ENCODE measurements around the gene ETFA. TPM values are rescaled to one million over a fixed set of nuclear protein-coding genes. Genes with fewer than 3 reads are reported as not detected.

The ETFA gene
- total RNA-seq, 4 donors from 2014 or later: 65.8 to 195 (median 159) TPM

DNA sequence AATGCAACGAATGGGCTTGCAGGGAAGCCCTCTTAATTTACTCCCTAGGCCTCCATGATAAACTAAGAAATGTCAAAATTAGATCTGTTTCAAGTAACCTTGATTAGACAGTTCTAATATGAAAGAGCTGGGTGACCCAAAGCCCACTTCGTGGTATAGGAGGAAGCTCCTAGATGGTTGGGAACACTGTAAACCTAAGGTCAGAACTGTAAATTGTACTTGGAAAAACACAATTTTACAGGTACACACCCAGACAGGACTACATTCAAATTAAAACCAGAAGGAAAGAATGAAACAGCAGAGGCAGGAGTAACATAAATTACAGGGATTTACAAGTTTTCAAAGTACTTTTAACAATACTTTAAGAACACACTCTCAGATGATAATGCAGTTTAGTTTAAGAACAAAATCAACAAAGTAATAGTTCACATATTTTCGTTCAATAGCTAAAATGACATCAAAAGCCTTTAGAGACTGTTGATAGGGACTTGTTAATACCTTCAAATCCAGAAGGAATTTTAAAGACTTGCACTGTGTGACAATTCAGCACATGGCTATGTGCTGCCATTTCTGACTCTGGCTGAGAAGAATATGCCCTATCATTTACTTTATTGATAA, 43.7 kb upstream of the ETFA start:
- H3K9me3 ChIP-seq: no peaks in the 10 kb centered on the region
- in situ Hi-C loops (cut with MboI; ENCODE audit: low pct_ligation_motif_present in 1 of 4, low pct_unique_long_range_greater_than_20kb in 1 of 4, low sequenced_read_pairs in 3 of 4) (no loop called here), intact Hi-C loops (cut with DNase I; ENCODE audit: low total_unique reads) (no loop called here)
- H3K27me3 ChIP-seq: no peaks in the 10 kb centered on the region
- 25 to 49% methylated on average over 3 of the region's 3 CpGs for WGBS, 2 donors (ENCODE audit: low coverage in 1 of 2)
- TF ChIP-seq EP300 (IDR thresholded peaks at IDR 0.05; ENCODE audit: low read depth) (no peak), POLR2AphosphoS5 (IDR thresholded peaks at IDR 0.05) (no peak), POLR2A (IDR thresholded peaks at IDR 0.05) (no peak), CTCF (IDR thresholded peaks at IDR 0.05) (no peak)
- H3K27ac ChIP-seq: peak overlapping the region in 3 of 4 donors; percentile 17 to 32 (median 21)
- H3K4me1 ChIP-seq: peaks cover 0 to 25% (median 0%) of the 10 kb centered on the region in 4 donors
- H3K36me3 ChIP-seq: no peaks in the 10 kb centered on the region
- no peak overlapping the region for H3K4me3 ChIP-seq
- no peak for DNase-seq

GRCh38 chr15:76353903-76354302, 42.6 kb upstream of the ETFA start:
- Histone ChIP-seq H3K27me3 (peaks cover 4% of the 10 kb centered on the region), H3K27ac (peak overlapping the region in 1 of 4 donors; percentile 32), H3K4me3 (no peak overlapping the region), H3K9me3 (no peaks in the 10 kb centered on the region), H3K36me3 (no peaks in the 10 kb centered on the region), H3K4me1 (peaks cover 0 to 26% (median 0%) of the 10 kb centered on the region in 4 donors)
- no peak for DNase-seq
- intact Hi-C loops (cut with DNase I; ENCODE audit: low total_unique reads) (no loop called here), in situ Hi-C loops (cut with MboI; ENCODE audit: low pct_ligation_motif_present in 1 of 4, low pct_unique_long_range_greater_than_20kb in 1 of 4, low sequenced_read_pairs in 3 of 4) (no loop called here)
- no peak for TF ChIP-seq CTCF (IDR thresholded peaks at IDR 0.05)
- TF ChIP-seq POLR2AphosphoS5 (IDR thresholded peaks at IDR 0.05): no peak
- TF ChIP-seq POLR2A (IDR thresholded peaks at IDR 0.05): no peak
- no peak for TF ChIP-seq EP300 (IDR thresholded peaks at IDR 0.05; ENCODE audit: low read depth)
- WGBS, 2 donors (ENCODE audit: low coverage in 1 of 2): 67 to 91% methylated on average over 6 to 10 of the region's 10 CpGs

DNA sequence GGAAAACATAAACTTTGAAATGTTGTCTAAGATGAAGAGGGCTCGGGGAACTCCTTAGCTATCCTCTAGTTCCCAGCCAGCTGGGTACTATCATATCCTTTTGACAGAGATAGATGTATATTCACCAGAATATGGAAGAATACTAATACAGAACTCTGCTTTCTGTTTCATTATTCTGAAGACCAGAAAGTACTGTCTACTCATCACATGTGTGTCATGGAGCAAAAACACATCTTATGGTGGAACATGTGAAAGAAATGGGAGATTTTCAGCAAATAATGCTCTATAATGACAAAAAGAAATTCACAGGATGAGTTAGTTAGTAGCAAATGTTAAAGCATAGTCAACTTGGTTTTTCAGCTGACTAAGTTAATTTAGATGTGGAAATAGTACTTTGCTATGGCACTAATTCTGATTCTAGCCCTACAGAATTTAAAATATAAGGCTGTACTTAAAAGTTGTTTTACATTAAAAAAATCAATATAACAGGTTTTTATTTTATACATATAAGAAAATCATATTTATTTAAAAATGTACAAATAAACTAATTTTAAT, 41.8 kb upstream of the ETFA start:
- no peak for DNase-seq
- no peak for TF ChIP-seq CTCF (IDR thresholded peaks at IDR 0.05)
- TF ChIP-seq EP300 (IDR thresholded peaks at IDR 0.05; ENCODE audit: low read depth): no peak
- no peak for TF ChIP-seq POLR2A (IDR thresholded peaks at IDR 0.05)
- TF ChIP-seq POLR2AphosphoS5 (IDR thresholded peaks at IDR 0.05): no peak
- Histone ChIP-seq H3K4me3 (no peak overlapping the region), H3K36me3 (no peaks in the 10 kb centered on the region), H3K9me3 (no peaks in the 10 kb centered on the region), H3K27ac (no peak overlapping the region), H3K4me1 (peaks cover 0 to 21% (median 0%) of the 10 kb centered on the region in 4 donors), H3K27me3 (peaks cover 8% of the 10 kb centered on the region)
- WGBS, 2 donors (ENCODE audit: low coverage in 1 of 2): 93 to 100% methylated on average over 1 of the region's 1 CpG
- in situ Hi-C loops (cut with MboI; ENCODE audit: low pct_ligation_motif_present in 1 of 4, low pct_unique_long_range_greater_than_20kb in 1 of 4, low sequenced_read_pairs in 3 of 4) (no loop called here), intact Hi-C loops (cut with DNase I; ENCODE audit: low total_unique reads) (no loop called here)

GRCh38 chr15:76349301-76350070, 38.2 kb upstream of the ETFA start:
- no peak for DNase-seq
- Histone ChIP-seq H3K36me3 (no peaks in the 10 kb centered on the region), H3K4me1 (peaks cover 0 to 35% (median 20%) of the 10 kb centered on the region in 4 donors), H3K4me3 (no peak overlapping the region), H3K27ac (no peak overlapping the region), H3K27me3 (peaks cover 43% of the 10 kb centered on the region), H3K9me3 (no peaks in the 10 kb centered on the region)
- in situ Hi-C loops (cut with MboI; ENCODE audit: low pct_ligation_motif_present in 1 of 4, low pct_unique_long_range_greater_than_20kb in 1 of 4, low sequenced_read_pairs in 3 of 4): loop anchor here in 1 of 4 donors (25.0 kb wide), 1 partner anchor 162 kb away; no protein-coding TSS in a partner anchor
- WGBS, 2 donors (ENCODE audit: low coverage in 1 of 2): 93 to 100% methylated on average over 1 of the region's 1 CpG
- intact Hi-C loops (cut with DNase I; ENCODE audit: low total_unique reads): no loop called here
- TF ChIP-seq EP300 (IDR thresholded peaks at IDR 0.05; ENCODE audit: low read depth) (no peak), POLR2A (IDR thresholded peaks at IDR 0.05) (no peak), POLR2AphosphoS5 (IDR thresholded peaks at IDR 0.05) (no peak), CTCF (IDR thresholded peaks at IDR 0.05) (no peak)
